Measurements from ENCODE around the gene SLC39A11.

GRCh38 chr17:72782985-72783701, 309.3 kb downstream of the SLC39A11 start:
- TF ChIP-seq CTCF (conservative IDR thresholded peaks at IDR 0.05; ENCODE audit: low read depth, low read length) = no peak
- TF ChIP-seq EZH2 (IDR thresholded peaks at IDR 0.05; ENCODE audit: borderline replicate concordance, low read depth, low read length, poor library complexity, severe bottlenecking) = no peak
